ENCODE results near the gene GAB3.

GAB3 gene

GRCh38 chrX:154712781-154713740 is 37.8 kb downstream of the GAB3 start:
- no peak overlapping the region for H3K4me3 ChIP-seq (replicated peaks; ENCODE audit: insufficient read depth, low read length)
- no peak for DNase-seq (ENCODE audit: low read depth in 1 of 2, low spot score in 1 of 2)

GRCh38 chrX:154711264-154711663 is 39.6 kb downstream of the GAB3 start:
- Histone ChIP-seq H3K4me3 (replicated peaks; ENCODE audit: insufficient read depth, low read length) (no peak overlapping the region), H3K27me3 (ENCODE audit: insufficient read depth, poor library complexity, severe bottlenecking) (no peaks in the 10 kb centered on the region), H3K27ac (replicated peaks) (no peak overlapping the region)
- no peak for DNase-seq (ENCODE audit: low read depth in 1 of 2, low spot score in 1 of 2)
- TF ChIP-seq REST (IDR thresholded peaks at IDR 0.05; ENCODE audit: insufficient replicate concordance, low read depth): no peak
- TF ChIP-seq POLR2AphosphoS5 (IDR thresholded peaks at IDR 0.05; ENCODE audit: low read depth): no peak
- TF ChIP-seq GABPA (IDR thresholded peaks at IDR 0.05; ENCODE audit: low read depth): no peak
- no peak for TF ChIP-seq CTCF (IDR thresholded peaks at IDR 0.05; ENCODE audit: insufficient read depth, low read length)
- TF ChIP-seq SPI1 (IDR thresholded peaks at IDR 0.05; ENCODE audit: borderline replicate concordance, low read depth): no peak

More at GRCh38 chrX:154712781-154713740, 37.8 kb downstream of the GAB3 start:
- TF ChIP-seq SPI1 (IDR thresholded peaks at IDR 0.05; ENCODE audit: borderline replicate concordance, low read depth): no peak
- no peak overlapping the region for H3K27ac ChIP-seq (replicated peaks)
- no peaks in the 10 kb centered on the region for H3K27me3 ChIP-seq (ENCODE audit: insufficient read depth, poor library complexity, severe bottlenecking)

GRCh38 chrX:154710309-154710708 is 40.6 kb downstream of the GAB3 start:
- TF ChIP-seq REST (IDR thresholded peaks at IDR 0.05; ENCODE audit: insufficient replicate concordance, low read depth) (no peak), GABPA (IDR thresholded peaks at IDR 0.05; ENCODE audit: low read depth) (no peak), POLR2AphosphoS5 (IDR thresholded peaks at IDR 0.05; ENCODE audit: low read depth) (no peak), CTCF (IDR thresholded peaks at IDR 0.05; ENCODE audit: insufficient read depth, low read length) (no peak), SPI1 (IDR thresholded peaks at IDR 0.05; ENCODE audit: borderline replicate concordance, low read depth) (no peak)
- Histone ChIP-seq H3K27ac (replicated peaks) (no peak overlapping the region), H3K4me3 (replicated peaks; ENCODE audit: insufficient read depth, low read length) (no peak overlapping the region), H3K27me3 (ENCODE audit: insufficient read depth, poor library complexity, severe bottlenecking) (no peaks in the 10 kb centered on the region)
- no peak for DNase-seq (ENCODE audit: low read depth in 1 of 2, low spot score in 1 of 2)

- Histone ChIP-seq H3K27me3 (ENCODE audit: insufficient read depth, poor library complexity, severe bottlenecking) (no peaks in the 10 kb centered on the region), H3K4me3 (replicated peaks; ENCODE audit: insufficient read depth, low read length) (no peak overlapping the region), H3K27ac (replicated peaks) (no peak overlapping the region)
- TF ChIP-seq POLR2AphosphoS5 (IDR thresholded peaks at IDR 0.05; ENCODE audit: low read depth) (no peak), REST (IDR thresholded peaks at IDR 0.05; ENCODE audit: insufficient replicate concordance, low read depth) (no peak), CTCF (IDR thresholded peaks at IDR 0.05; ENCODE audit: insufficient read depth, low read length) (no peak)
- no peak for DNase-seq (ENCODE audit: low read depth in 1 of 2, low spot score in 1 of 2)
Measured at GRCh38 chrX:154698630-154699248, 52.1 kb downstream of the GAB3 start.
